AG04450 (cell line): Measurements from ENCODE around the gene BPIFB6. TPM values are rescaled to one million over a fixed set of nuclear protein-coding genes. Genes with fewer than 3 reads are reported as not detected.

Experiments
- CTCF ChIA-PET: fragments of 300-600, 350-600 bp; formaldehyde crosslinking; extraction: SDS; loops from one replicate; lab custom pipeline; 2022; ENCODE audit warnings: antibody characterized with exemption, inconsistent platforms; lab: Charles Lee
- POLR2A ChIA-PET: fragments of 350-600 bp; formaldehyde crosslinking; extraction: SDS; loops from one replicate; lab custom pipeline; 2021; ENCODE audit warnings: antibody characterized with exemption, inconsistent platforms; lab: Yijun Ruan, JAX
- DNase-seq: peaks from one replicate; pipeline ENCODE4 v3.0.0-alpha.2; 2011; ENCODE audit warnings: low read depth, low spot score
- H3K27ac ChIP-seq: one replicate; pipeline ENCODE4 v1.5.1; 2012; ENCODE audit warnings: low read depth, low read length, control low read depth
- H3K27me3 ChIP-seq: one replicate; pipeline ENCODE4 v1.6.0; 2012; ENCODE audit warnings: low read length; ENCODE audit not compliant: control insufficient read depth, insufficient read depth
- H3K4me3 ChIP-seq: 2 replicates; pipeline ENCODE4 v1.5.1; 2011; ENCODE audit warnings: mild to moderate bottlenecking, low read depth, low read length, control low read depth
- H3K9me3 ChIP-seq: 2 replicates; pipeline ENCODE4 v1.5.1; 2012; ENCODE audit warnings: low read length; ENCODE audit not compliant: control insufficient read depth, insufficient read depth
- polyA plus RNA-seq: library from polyadenylated mRNA; depleted of rRNA; stranded (reverse); fragments of >200 nt; gene quantifications from 2 replicates; pipeline ENCODE4 v1.2.3, GENCODE V29; 2011
- TF ChIP-seq, protein P1 (sequence below): IDR thresholded peaks from 2 replicates; pipeline ENCODE4 v1.5.1; 2011; ENCODE audit warnings: low read depth, low read length, control low read depth, inconsistent platforms

Gene BPIFB6
- polyA plus RNA-seq, 1 experiment: not detected

DNA sequence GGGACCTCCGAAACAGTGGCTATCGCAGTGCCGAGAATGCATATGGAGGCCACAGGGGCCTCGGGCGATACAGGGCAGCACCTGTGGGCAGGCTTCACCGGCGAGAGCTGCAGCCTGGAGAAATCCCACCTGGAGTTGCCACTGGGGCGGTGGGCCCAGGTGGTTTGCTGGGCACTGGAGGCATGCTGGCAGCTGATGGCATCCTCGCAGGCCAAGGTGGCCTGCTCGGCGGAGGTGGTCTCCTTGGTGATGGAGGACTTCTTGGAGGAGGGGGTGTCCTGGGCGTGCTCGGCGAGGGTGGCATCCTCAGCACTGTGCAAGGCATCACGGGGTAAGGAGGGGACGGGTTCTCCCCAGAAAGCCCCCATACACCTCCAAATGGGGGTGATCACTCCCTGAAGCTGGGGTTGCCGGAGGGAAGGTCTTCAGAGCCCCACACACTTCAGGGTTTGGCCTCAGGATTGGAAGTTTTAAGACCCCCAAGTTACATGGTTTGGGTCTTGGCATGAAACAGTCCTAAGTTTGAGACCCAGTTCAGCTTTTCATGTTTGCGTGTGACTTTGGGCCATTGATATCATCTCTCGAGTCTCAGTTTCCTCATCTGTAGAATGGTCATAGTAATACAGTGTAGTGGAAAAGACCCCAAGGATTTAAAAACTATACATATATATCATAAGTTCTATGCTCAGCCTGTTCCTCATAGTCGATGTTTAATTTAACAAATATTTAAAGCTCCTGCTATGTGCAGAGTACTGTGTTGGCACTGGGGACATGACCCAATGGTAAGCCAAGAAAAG is 52.3 kb downstream of the BPIFB6 start:
- no peak for DNase-seq
- H3K9me3 ChIP-seq: no peaks in the 10 kb centered on the region
- no peak overlapping the region for H3K27ac ChIP-seq
- POLR2A ChIA-PET: no interaction called here
- TF ChIP-seq, protein P1, sequence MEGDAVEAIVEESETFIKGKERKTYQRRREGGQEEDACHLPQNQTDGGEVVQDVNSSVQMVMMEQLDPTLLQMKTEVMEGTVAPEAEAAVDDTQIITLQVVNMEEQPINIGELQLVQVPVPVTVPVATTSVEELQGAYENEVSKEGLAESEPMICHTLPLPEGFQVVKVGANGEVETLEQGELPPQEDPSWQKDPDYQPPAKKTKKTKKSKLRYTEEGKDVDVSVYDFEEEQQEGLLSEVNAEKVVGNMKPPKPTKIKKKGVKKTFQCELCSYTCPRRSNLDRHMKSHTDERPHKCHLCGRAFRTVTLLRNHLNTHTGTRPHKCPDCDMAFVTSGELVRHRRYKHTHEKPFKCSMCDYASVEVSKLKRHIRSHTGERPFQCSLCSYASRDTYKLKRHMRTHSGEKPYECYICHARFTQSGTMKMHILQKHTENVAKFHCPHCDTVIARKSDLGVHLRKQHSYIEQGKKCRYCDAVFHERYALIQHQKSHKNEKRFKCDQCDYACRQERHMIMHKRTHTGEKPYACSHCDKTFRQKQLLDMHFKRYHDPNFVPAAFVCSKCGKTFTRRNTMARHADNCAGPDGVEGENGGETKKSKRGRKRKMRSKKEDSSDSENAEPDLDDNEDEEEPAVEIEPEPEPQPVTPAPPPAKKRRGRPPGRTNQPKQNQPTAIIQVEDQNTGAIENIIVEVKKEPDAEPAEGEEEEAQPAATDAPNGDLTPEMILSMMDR: no peak
- peaks cover 5% of the 10 kb centered on the region for H3K27me3 ChIP-seq
- CTCF ChIA-PET: no interaction called here
- no peak overlapping the region for H3K4me3 ChIP-seq

DNA sequence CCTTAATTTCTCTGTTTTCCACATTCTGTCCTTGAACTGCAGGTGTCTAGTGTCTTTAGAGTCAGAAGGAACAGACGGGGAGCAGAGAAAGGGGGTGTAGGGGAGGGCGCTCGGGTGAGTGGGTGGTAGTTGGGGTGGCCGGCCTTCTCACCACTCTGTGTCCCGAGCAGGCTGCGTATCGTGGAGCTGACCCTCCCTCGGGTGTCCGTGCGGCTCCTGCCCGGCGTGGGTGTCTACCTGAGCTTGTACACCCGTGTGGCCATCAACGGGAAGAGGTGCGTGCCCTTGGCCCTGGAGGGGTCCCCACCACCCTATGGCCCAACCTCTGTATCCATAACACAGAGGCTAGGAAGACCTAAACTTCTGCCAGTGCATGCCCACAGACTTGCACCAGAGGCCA is 53.3 kb downstream of the BPIFB6 start:
- no peak overlapping the region for H3K27ac ChIP-seq
- ChIA-PET POLR2A (no interaction called here), CTCF (no interaction called here)
- no peak overlapping the region for H3K4me3 ChIP-seq
- no peaks in the 10 kb centered on the region for H3K9me3 ChIP-seq
- peaks cover 5% of the 10 kb centered on the region for H3K27me3 ChIP-seq
- TF ChIP-seq, protein P1: no peak
- DNase-seq: no peak

DNA sequence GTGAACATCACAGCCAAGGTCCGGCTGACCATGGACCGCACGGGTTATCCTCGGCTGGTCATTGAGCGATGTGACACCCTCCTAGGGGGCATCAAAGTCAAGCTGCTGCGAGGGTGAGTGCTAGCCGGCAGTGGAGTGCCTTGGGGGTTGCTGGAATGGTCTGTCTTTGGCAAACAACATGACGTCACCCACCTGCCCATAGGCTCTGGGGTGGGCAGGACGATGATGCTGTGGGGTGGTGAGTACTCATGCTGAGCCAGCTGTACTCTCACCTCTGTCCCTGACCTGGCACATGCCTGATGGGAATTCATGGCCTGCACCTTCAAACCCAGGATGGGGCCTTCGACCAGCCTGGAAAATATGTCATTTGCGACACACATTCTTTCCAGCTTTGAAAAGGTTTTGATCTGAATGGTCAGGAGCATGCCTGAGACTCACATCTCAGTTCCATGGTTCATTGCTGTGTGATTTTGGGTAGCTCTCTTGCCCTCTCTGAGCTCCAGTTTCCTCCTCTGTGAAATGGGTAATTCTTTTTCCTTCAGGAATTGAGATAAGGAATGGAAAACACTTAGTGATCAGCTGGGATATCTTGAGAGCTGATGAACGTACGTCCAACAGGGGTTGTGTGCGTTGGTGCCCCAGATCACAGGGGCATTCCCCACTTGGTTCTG is 54.7 kb downstream of the BPIFB6 start:
- no peak overlapping the region for H3K27ac ChIP-seq
- ChIA-PET POLR2A (no interaction called here), CTCF (interaction anchor here (0.5 to 1.4 kb wide), 2 partner anchors 59 to 297 kb away, joined by 3 to 4 read pairs; no protein-coding TSS in a partner anchor)
- H3K4me3 ChIP-seq: no peak overlapping the region
- DNase-seq: no peak
- H3K27me3 ChIP-seq: peaks cover 5% of the 10 kb centered on the region
- TF ChIP-seq, protein P1: no peak
- no peaks in the 10 kb centered on the region for H3K9me3 ChIP-seq

DNA sequence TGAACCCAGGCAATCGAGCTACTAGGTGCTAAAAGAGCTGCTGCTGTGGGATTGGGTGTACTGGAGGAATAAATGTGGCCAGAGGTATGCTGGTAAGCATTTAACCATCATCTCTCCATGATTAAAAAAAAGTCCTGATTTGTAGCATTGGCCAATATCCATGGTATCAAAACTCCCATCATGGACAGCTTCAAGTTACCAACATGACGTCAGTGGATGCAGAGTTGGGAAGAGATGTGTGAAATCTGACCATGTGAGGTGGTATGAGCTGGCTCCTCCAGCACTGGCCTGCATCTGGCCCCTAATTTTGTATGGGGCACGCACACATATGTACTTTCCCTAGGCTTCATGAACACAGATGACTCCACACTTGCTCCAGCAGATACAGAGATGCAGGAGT is 59.7 kb downstream of the BPIFB6 start:
- no peak overlapping the region for H3K4me3 ChIP-seq
- no peaks in the 10 kb centered on the region for H3K9me3 ChIP-seq
- TF ChIP-seq, protein P1: no peak
- no peak for DNase-seq
- ChIA-PET CTCF (no interaction called here), POLR2A (no interaction called here)
- H3K27ac ChIP-seq: no peak overlapping the region
- H3K27me3 ChIP-seq: peaks cover 8% of the 10 kb centered on the region

DNA sequence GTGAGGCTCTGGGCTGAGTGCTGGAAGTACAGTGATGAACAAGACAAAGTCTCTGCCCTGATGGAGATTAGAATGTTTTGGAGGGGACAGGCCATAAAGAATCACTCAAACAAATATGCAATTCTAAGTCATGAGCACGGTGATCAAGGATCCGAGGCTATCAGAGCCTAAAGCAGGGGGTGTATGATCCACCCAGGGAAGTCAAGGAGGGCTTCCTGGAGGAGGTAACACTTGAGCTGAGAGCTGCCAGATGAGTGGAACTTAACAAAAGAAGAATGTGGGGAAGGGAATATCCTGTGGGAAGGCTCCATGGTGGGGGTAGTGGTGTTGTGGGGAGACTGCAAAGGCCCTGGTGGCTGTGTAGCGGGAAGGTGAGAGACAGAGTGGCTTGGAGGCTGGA is 60.2 kb downstream of the BPIFB6 start:
- TF ChIP-seq, protein P1: no peak
- H3K9me3 ChIP-seq: no peaks in the 10 kb centered on the region
- DNase-seq: no peak
- ChIA-PET CTCF (no interaction called here), POLR2A (no interaction called here)
- peaks cover 8% of the 10 kb centered on the region for H3K27me3 ChIP-seq
- no peak overlapping the region for H3K27ac ChIP-seq
- H3K4me3 ChIP-seq: no peak overlapping the region
